Cerebellar nuclear complex (tissue), 1 donor: ENCODE results near the gene FAM3A.
A peak's percentile ranks its signal among the peaks of the same experiment; 100 is the strongest.

Experiments used
- DNase-seq, 2 experiments: peaks; one replicate each; lab custom pipeline; 2025; lab: John Stamatoyannopoulos, UW

The FAM3A gene

GRCh38 chrX:154481195-154481594, 34.8 kb downstream of the FAM3A start:
- DNase-seq, result no peak

- DNase-seq, result peak; percentile 44 to 47
Observed at GRCh38 chrX:154478728-154479622, 37.1 kb downstream of the FAM3A start, which contains the start of gene LAGE3. Gene LAGE3 (minus strand): TSS chrX:154479281. CDS start chrX:154478915, 366 bp downstream.

GRCh38 chrX:154477891-154478477, 38.0 kb downstream of the FAM3A start:
- no peak for DNase-seq

DNA sequence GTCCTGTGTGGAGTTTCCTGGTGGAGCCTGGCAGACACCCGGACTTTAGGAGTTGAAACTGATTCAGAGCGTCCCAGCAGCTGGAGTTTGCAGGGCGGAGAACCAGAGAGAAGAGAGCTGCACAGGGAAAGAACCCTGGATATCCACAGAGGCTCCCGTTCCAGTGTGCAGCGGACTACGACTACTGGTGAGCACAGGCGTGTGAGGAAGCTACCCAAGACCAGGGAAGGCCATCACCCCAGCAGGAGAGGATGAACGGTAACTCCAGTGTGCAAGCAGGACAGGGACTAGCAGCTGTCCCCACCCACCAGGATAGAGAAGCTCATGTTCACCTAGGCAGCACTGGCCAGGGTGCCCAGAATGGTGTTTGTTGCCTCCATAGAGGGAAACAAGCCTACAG, 39.2 kb downstream of the FAM3A start:
- no peak for DNase-seq

DNA sequence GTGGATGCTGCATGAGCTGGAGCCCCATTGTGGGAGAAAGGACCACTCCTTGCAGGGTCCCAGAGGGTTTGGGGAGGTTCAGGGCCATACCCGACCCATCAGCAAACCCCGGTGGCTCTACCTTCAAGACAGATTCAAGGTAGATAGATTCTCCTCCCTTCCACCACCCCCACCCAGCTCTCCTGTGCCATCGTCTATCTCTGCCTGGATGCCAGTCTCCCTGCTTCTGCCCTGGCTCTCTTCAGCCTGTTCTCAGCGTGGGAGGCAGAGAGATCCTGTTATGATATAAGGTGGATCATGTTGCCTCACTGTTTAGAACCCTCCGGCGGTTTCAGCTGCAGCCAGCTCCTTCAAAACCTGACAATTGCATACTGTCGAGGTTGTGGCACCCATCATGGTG, 42.3 kb downstream of the FAM3A start:
- DNase-seq, result no peak

DNA sequence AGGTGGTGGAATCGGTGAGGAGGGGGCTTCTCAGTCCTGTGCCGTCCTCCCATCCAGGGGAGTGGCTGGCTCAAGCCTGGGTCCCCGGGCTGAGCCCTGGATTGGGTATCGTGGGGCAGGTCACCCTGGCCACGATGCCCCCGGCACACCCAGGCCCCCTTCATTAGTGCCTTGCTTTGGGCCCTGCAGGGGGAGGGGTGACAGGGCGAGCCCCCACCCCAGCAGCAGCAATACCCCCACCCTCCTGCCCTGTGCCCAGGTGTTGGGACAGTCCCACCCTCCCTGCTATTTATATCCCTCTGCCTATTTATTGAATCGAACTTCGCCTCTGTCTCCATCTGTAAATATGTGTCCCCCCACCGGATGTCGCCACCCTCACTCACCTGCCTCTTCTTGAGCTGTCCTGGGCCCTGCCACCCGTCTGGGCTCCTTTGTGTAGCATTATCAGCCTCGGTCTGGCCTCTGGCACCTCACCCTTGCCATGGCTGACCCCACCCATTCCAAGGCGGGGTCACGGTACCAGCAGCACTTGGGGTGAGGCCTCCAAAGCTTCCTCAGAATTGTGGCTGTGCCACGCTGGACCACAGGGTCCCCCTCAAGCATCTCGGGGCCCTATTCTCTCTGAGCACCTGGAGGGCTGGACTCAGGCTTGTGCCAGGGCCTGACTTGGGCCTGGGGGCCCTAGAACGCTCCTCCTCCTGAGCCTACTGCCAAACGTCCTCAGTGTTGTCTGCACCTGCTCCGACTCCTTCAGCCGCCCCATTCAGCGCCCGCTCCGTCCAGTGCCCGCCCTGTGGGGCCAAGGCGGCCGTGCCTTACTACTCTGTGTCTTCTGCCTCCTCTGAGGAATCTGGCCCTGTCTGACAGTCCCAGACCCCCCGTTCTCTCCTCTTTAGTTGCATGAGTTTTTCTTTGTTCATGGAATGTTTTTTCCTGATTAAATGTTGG, 43.1 kb downstream of the FAM3A start:
- no peak for DNase-seq

- DNase-seq, result no peak
Observed at GRCh38 chrX:154471839-154472684, 44.0 kb downstream of the FAM3A start.

GRCh38 chrX:154470914-154471568, 45.0 kb downstream of the FAM3A start:
- no peak for DNase-seq

GRCh38 chrX:154470434-154470833, 45.6 kb downstream of the FAM3A start:
- DNase-seq, result no peak

DNA sequence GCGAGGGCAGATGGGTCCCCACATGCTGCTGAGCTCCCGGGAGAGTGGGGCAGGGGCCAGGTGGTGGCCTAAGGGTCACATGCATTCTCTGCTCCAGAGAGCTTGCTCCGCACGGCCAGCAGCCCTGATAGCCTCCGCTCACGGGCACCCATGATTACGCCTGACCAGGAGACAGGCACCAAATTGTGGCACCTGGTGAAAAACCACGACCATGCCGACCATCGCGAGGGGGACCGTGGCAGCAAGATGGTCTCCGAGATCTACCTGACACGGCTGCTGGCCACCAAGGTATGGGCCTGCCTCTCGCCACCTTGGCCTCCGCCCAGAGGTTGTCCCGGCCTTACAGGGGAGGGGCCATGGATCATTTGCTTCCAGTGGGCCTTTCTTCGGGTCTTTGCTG, 46.2 kb downstream of the FAM3A start:
- no peak for DNase-seq

DNA sequence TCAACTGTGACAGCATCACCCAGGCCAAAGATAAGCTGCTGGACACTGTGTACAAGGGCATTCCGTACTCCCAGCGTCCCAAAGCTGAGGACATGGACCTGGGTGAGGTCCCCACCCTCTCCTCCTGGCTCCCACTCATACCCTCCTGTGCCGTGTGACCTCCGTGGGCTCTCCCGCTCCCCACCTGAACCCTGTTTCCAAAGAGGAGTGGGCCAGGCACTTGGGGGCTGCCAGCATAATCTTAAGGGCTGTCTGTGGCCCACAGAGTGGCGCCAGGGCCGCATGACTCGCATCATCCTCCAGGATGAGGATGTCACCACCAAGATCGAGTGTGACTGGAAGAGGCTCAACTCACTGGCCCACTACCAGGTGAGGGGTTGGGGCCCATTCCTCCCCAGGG, 46.9 kb downstream of the FAM3A start:
- no peak for DNase-seq

- DNase-seq, result no peak
Observed at GRCh38 chrX:154468217-154468616, 47.8 kb downstream of the FAM3A start.

- DNase-seq, result no peak
Observed at GRCh38 chrX:154467556-154467955, 48.5 kb downstream of the FAM3A start.

GRCh38 chrX:154466907-154467306, 49.1 kb downstream of the FAM3A start:
- no peak for DNase-seq

DNA sequence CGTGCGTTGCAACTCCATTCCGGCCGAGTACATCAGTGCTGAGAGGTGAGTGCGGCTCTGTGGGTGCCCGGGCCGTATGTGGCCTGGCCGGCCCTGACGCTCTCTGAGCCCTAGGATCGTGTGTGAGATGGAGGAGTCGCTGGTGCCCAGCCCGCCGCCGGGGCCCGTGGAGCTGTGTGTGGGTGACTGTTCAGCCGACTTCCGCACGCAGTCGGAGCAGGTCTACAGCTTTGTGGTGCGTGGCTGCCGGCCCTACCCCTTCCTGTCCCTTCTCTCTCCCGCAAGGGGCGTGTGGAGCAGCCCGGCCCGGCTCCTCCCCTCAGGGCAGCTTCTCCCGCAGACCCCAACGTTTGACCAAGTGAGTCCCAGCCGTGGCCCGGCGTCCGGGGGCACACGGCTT, 50.0 kb downstream of the FAM3A start:
- DNase-seq, result no peak

DNA sequence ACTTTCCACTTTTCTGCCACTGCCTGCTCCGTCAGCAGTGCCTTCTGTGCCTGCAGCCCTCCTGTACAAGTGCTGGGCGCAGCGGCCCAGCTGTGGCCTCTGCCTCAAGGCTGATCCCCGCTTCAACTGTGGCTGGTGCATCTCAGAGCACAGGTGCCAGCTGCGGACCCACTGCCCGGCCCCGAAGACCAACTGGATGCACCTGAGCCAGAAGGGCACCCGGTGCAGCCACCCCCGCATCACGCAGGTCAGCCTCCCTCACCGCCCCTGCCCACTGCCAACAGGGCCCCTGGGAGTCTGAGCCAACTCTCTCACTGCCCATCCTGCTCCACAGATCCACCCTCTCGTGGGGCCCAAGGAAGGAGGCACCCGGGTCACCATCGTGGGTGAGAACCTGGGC, 50.4 kb downstream of the FAM3A start:
- no peak for DNase-seq

GRCh38 chrX:154464806-154465365, 51.1 kb downstream of the FAM3A start:
- no peak for DNase-seq

- no peak for DNase-seq
Observed at GRCh38 chrX:154463611-154464220, 52.3 kb downstream of the FAM3A start.

GRCh38 chrX:154462396-154462795, 53.6 kb downstream of the FAM3A start:
- DNase-seq, result no peak

GRCh38 chrX:154460326-154460725, 55.7 kb downstream of the FAM3A start:
- DNase-seq, result no peak
